Testis (tissue), 3 donors: ENCODE results near the gene CLDN5. TPM values are rescaled to one million over a fixed set of nuclear protein-coding genes. Genes with fewer than 3 reads are reported as not detected.
"Not testable (repeated sequence)": the region's sequence is repeated elsewhere in the genome, so short reads cannot be mapped to it uniquely, and the experiment has no call there.

ENCODE experiments used
- DNase-seq: peaks from one replicate; pipeline ENCODE4 v3.0.0-alpha.2; 2019
- H3K27ac ChIP-seq, 2 donors: fragments of 200-600 bp; sonication (generic); one replicate each; pipeline ENCODE4 v1.5.1; 2019
- H3K27me3 ChIP-seq: fragments of 200-600 bp; sonication (generic); one replicate; pipeline ENCODE4 v1.5.1; 2019
- H3K36me3 ChIP-seq: fragments of 200-600 bp; sonication (generic); one replicate; pipeline ENCODE4 v1.5.1; 2017; ENCODE audit warnings: low read depth; ENCODE audit errors: missing control alignments
- H3K4me1 ChIP-seq: fragments of 200-600 bp; sonication (generic); one replicate; pipeline ENCODE4 v1.5.1; 2019
- H3K4me3 ChIP-seq, 2 donors: fragments of 200-600 bp; sonication (generic); one replicate each; pipeline ENCODE4 v1.5.1; 2017 to 2019
- H3K9me3 ChIP-seq: fragments of 200-600 bp; sonication (generic); one replicate; pipeline ENCODE4 v1.5.1; 2017
- CTCF ChIP-seq, 3 experiments: fragments of 450-650 bp in 2 of 3; fragments of 200-600 bp in 1 of 3; sonication (generic) in 1 of 3; IDR thresholded peaks; one replicate each; pipeline ENCODE4 v1.5.1; 2016 to 2019; ENCODE audit warnings: antibody characterized with exemption in 3 of 3, mild to moderate bottlenecking in 2 of 3, moderate library complexity in 1 of 3
- POLR2A ChIP-seq: fragments of 450-650 bp; IDR thresholded peaks from one replicate; pipeline ENCODE4 v1.6.1; 2017; ENCODE audit warnings: antibody characterized with exemption, mild to moderate bottlenecking, moderate library complexity
- WGBS, 2 donors: methylation state at CpG; one replicate each; pipeline ENCODE4 v1.1.5; 2018; 5-methylcytosine and 5-hydroxymethylcytosine counted together
- intact Hi-C: fragments of 100-400 bp; cut with DNase I; formaldehyde crosslinking; loops from one replicate; pipeline ENCODE4 v1.15.1; 2023; ENCODE audit warnings: low total_unique reads
- polyA plus RNA-seq: library from polyadenylated mRNA; stranded (reverse); fragments of 350-450 nt; fragmentation: Illumina TruSeq; extraction: RNeasy Lipid Tissue Mini Kit (QIAGEN cat#74804); gene quantifications from one replicate; pipeline ENCODE4 v1.2.3, GENCODE V29; 2014; ENCODE audit warnings: low read depth, low replicate concordance; ENCODE audit not compliant: insufficient read depth
- total RNA-seq, 2 donors: library from RNA; depleted of rRNA; stranded (reverse); fragments of >200 nt; gene quantifications; one replicate each; pipeline ENCODE4 v1.2.3, GENCODE V29; 2016

The CLDN5 gene
- total and polyA plus RNA-seq, 3 donors from 2014 or later, result 10.4 to 42.0 (median 29.2) TPM

- Histone ChIP-seq H3K4me3 (no peak overlapping the region), H3K27me3 (no peaks in the 10 kb centered on the region), H3K36me3 (no peaks in the 10 kb centered on the region), H3K27ac (no peak overlapping the region), H3K4me1 (no peaks in the 10 kb centered on the region), H3K9me3 (no peaks in the 10 kb centered on the region)
- TF ChIP-seq CTCF (IDR thresholded peaks at IDR 0.05) (no peak), POLR2A (no peak)
- no peak for DNase-seq
- intact Hi-C loops, result no loop called here
- 92 to 96% methylated on average over 2 of the region's 2 CpGs for WGBS, 2 donors
Observed at GRCh38 chr22:19553201-19553600, 29.0 kb upstream of the CLDN5 start.

GRCh38 chr22:19550382-19550781, 26.2 kb upstream of the CLDN5 start:
- WGBS, 2 donors, result 86 to 88% methylated on average over 7 of the region's 7 CpGs

GRCh38 chr22:19549428-19549827, 25.2 kb upstream of the CLDN5 start:
- no peak overlapping the region for H3K4me3 ChIP-seq
- intact Hi-C loops, result no loop called here
- H3K36me3 ChIP-seq, result no peaks in the 10 kb centered on the region
- no peaks in the 10 kb centered on the region for H3K9me3 ChIP-seq
- WGBS, 2 donors, result 73 to 82% methylated on average over 7 of the region's 7 CpGs
- no peak overlapping the region for H3K27ac ChIP-seq
- no peaks in the 10 kb centered on the region for H3K4me1 ChIP-seq
- TF ChIP-seq POLR2A (no peak), CTCF (IDR thresholded peaks at IDR 0.05) (no peak)
- DNase-seq, result no peak
- H3K27me3 ChIP-seq, result no peaks in the 10 kb centered on the region

More at GRCh38 chr22:19550382-19550781, 26.2 kb upstream of the CLDN5 start:
- TF ChIP-seq CTCF (IDR thresholded peaks at IDR 0.05) (no peak), POLR2A (no peak)
- no peaks in the 10 kb centered on the region for H3K9me3 ChIP-seq
- H3K4me1 ChIP-seq, result no peaks in the 10 kb centered on the region
- no peaks in the 10 kb centered on the region for H3K27me3 ChIP-seq
- no peak overlapping the region for H3K4me3 ChIP-seq
- DNase-seq, result no peak
- H3K36me3 ChIP-seq, result no peaks in the 10 kb centered on the region
- intact Hi-C loops, result no loop called here
- H3K27ac ChIP-seq, result no peak overlapping the region

GRCh38 chr22:19548964-19549363, 24.8 kb upstream of the CLDN5 start:
- no peaks in the 10 kb centered on the region for H3K36me3 ChIP-seq
- H3K27me3 ChIP-seq, result no peaks in the 10 kb centered on the region
- no peaks in the 10 kb centered on the region for H3K9me3 ChIP-seq
- H3K4me3 ChIP-seq, result no peak overlapping the region
- H3K27ac ChIP-seq, result no peak overlapping the region
- TF ChIP-seq CTCF (IDR thresholded peaks at IDR 0.05) (no peak), POLR2A (no peak)
- WGBS, 2 donors, result 85 to 92% methylated on average over 2 of the region's 2 CpGs
- no peak for DNase-seq
- H3K4me1 ChIP-seq, result no peaks in the 10 kb centered on the region
- intact Hi-C loops, result no loop called here

- H3K9me3 ChIP-seq, H3K27ac ChIP-seq, H3K36me3 ChIP-seq, H3K4me3 ChIP-seq, H3K4me1 ChIP-seq, DNase-seq, intact Hi-C loops, H3K27me3 ChIP-seq: not testable (repeated sequence)
- WGBS, 2 donors, result 91 to 92% methylated on average over 5 of the region's 5 CpGs
Observed at GRCh38 chr22:19548427-19548826, 24.2 kb upstream of the CLDN5 start.
